Measurements from ENCODE around the gene NUP98. TPM values are rescaled to one million over a fixed set of nuclear protein-coding genes. Genes with fewer than 3 reads are reported as not detected.

NUP98 gene
- total RNA-seq = 145 and 165 TPM in 2 replicates

GRCh38 chr11:3797329-3798090, at the start of gene NUP98:
NUP98 (minus strand) TSS chr11:3797554; CDS start chr11:3782117, 15,437 bp downstream.

GRCh38 chr11:3840870-3841425, 43.6 kb upstream of the NUP98 start, which contains the start of gene RHOG:
RHOG (minus strand) TSS chr11:3840959; CDS start chr11:3828138, 12,821 bp downstream.

GRCh38 chr11:3807909-3808860, 10.8 kb upstream of the NUP98 start, which contains the start of gene PGAP2:
PGAP2 (plus strand) TSS chr11:3808560; CDS start chr11:3811260, 2,700 bp downstream.

GRCh38 chr11:3671334-3672254, 125.8 kb downstream of the NUP98 start, which contains the start of gene CHRNA10:
CHRNA10 (minus strand) TSS chr11:3671384; CDS start chr11:3671312, 72 bp downstream.

DNA sequence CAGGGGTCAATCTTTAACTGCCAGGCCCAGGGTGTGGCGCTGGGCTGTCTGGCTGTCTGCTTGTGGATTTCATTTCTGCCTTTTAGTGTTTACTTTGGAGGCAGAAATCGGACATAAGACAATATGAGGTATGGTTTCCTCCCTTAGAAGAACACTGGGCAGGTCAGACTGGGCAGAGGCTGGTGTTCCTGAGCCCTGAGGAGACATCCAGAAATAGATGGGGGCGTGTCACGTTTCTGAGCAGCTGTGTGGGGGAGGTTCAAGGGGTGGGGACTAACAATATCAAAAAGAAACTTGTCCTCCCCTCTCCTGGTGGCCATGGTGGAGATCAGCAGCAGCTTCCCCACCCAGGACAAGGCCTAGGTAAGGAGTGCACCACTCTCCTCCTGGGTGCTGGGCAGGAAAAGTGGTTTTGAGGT, 152.5 kb downstream of the NUP98 start, which contains the start of gene ART1:
Gene ART1, plus strand, starts transcription at position 312 of the 419 bp plus-strand sequence. CDS start 14,086 bp downstream, outside the sequence.

GRCh38 chr11:3641701-3642070, 155.7 kb downstream of the NUP98 start, which contains the start of gene ART5:
ART5 (minus strand) TSS chr11:3641992; CDS start chr11:3641862, 130 bp downstream.

Small RNAs within 50 kb of the gene (small RNA-seq; reads per million reads assigned to genes)
- not detected for gene RF00019
- not detected for gene RNU6-1143P
- gene RNU7-50P = not detected

Other genes with a start within 250 kb of the NUP98 start
- gene ART5, start 155.6 kb downstream of the NUP98 start, total RNA-seq = not detected in 2 replicates
- gene ART1, start 152.4 kb downstream of the NUP98 start, total RNA-seq = not detected in 2 replicates
- 2.0 and 2.4 TPM in 2 replicates for gene CHRNA10, start 126.2 kb downstream of the NUP98 start, total RNA-seq
- 11.5 and 11.8 TPM in 2 replicates for gene PGAP2, start 11.0 kb upstream of the NUP98 start, total RNA-seq
- 22.4 and 26.5 TPM in 2 replicates for gene RHOG, start 43.4 kb upstream of the NUP98 start, total RNA-seq
- gene STIM1, start 58.1 kb upstream of the NUP98 start, total RNA-seq = 29.0 and 32.0 TPM in 2 replicates

All from vein endothelial cell (primary cell).